ENCODE results near the gene ARHGAP26.

GRCh38 chr5:142873831-142874230 is 103.7 kb downstream of the ARHGAP26 start:
- TF ChIP-seq POLR2A (IDR thresholded peaks at IDR 0.05): no peak
- peak in 1 of 6 experiments; percentile 9 for TF ChIP-seq CTCF (IDR thresholded peaks at IDR 0.05)
